ENCODE results near the gene ITGB1BP1. TPM values are rescaled to one million over a fixed set of nuclear protein-coding genes. Genes with fewer than 3 reads are reported as not detected.

The ITGB1BP1 gene
- total and polyA plus RNA-seq, 7 donors, result 47.5 to 138 (median 85.9) TPM

- H3K4me3 ChIP-seq, result no peak overlapping the region
- peaks cover 7 to 86% of the 10 kb centered on the region in 2 donors for H3K36me3 ChIP-seq (ENCODE audit: insufficient read depth in 1 of 2, low read depth in 1 of 2)
- no peaks in the 10 kb centered on the region for H3K4me1 ChIP-seq
- peaks cover 0 to 3% (median 0%) of the 10 kb centered on the region in 3 donors for H3K27me3 ChIP-seq (ENCODE audit: insufficient read depth in 3 of 3, low read length in 2 of 3)
- no peak for TF ChIP-seq CTCF (IDR thresholded peaks at IDR 0.05)
- H3K27ac ChIP-seq, result no peak overlapping the region
- WGBS, 3 donors, result 68 to 69% (median 69%) methylated on average over 13 of the region's 13 CpGs
- intact Hi-C loops (cut with DNase I), result no loop called here
- DNase-seq (no peak), ATAC-seq (no peak)
- H3K9me3 ChIP-seq, result no peaks in the 10 kb centered on the region
Observed at GRCh38 chr2:9406529-9407362, 16.6 kb downstream of the ITGB1BP1 start.

DNA sequence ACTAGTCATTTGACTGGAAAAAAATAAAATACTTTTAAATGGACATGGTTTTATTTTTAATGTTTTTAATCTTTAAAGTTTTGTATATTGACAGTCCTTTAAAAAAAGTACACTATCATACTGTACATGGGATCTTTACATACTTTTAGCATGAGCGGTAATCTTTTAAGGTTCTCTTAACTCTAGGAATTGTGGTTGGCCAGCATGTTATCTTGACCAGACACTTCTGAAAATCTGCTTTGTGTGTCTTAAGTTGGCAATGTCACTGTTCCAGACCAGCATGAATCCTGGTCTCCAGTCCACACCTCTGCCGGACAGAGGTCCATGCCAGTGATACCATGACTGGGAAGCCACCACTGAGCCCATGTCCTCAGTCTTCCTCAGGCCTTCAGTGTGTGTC lies 17.7 kb downstream of the ITGB1BP1 start:
- Histone ChIP-seq H3K27me3 (ENCODE audit: insufficient read depth in 3 of 3, low read length in 2 of 3) (peaks cover 0 to 3% (median 0%) of the 10 kb centered on the region in 3 donors), H3K36me3 (ENCODE audit: insufficient read depth in 1 of 2, low read depth in 1 of 2) (peaks cover 7 to 76% of the 10 kb centered on the region in 2 donors), H3K4me3 (no peak overlapping the region), H3K27ac (no peak overlapping the region), H3K9me3 (no peaks in the 10 kb centered on the region), H3K4me1 (no peaks in the 10 kb centered on the region)
- no peak for TF ChIP-seq CTCF (IDR thresholded peaks at IDR 0.05)
- intact Hi-C loops (cut with DNase I), result no loop called here
- 86 to 92% (median 91%) methylated on average over 2 of the region's 2 CpGs for WGBS, 3 donors
- DNase-seq (no peak), ATAC-seq (no peak)

DNA sequence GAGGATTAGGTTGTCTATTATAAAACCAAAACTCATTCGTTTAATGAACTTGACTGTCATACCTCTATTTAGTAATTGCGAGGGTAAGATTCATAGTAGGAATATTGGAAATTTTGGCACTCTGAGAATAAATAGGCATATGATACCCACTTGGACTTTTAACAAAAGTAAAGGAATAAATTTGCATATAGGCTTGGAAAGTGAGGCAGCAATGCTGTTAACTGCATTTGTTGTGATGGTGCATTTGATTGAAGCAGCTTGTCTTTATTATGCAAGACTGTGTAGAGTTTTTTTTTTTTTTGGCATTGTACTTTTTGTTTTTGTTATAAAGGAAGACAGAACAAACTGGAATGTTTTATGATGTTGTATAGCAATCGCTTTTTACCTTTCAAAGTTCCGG lies 18.9 kb downstream of the ITGB1BP1 start:
- H3K36me3 ChIP-seq (ENCODE audit: insufficient read depth in 1 of 2, low read depth in 1 of 2), result peaks cover 7 to 64% of the 10 kb centered on the region in 2 donors
- DNase-seq, result no peak
- intact Hi-C loops (cut with DNase I), result no loop called here
- H3K4me1 ChIP-seq, result no peaks in the 10 kb centered on the region
- H3K4me3 ChIP-seq, result no peak overlapping the region
- no peak for TF ChIP-seq CTCF (IDR thresholded peaks at IDR 0.05)
- no peak overlapping the region for H3K27ac ChIP-seq
- 82 to 88% (median 86%) methylated on average over 4 of the region's 4 CpGs for WGBS, 3 donors
- no peak for ATAC-seq
- no peaks in the 10 kb centered on the region for H3K9me3 ChIP-seq
- peaks cover 0 to 3% (median 0%) of the 10 kb centered on the region in 3 donors for H3K27me3 ChIP-seq (ENCODE audit: insufficient read depth in 3 of 3, low read length in 2 of 3)

GRCh38 chr2:9403924-9404323 lies 19.4 kb downstream of the ITGB1BP1 start:
- Histone ChIP-seq H3K27ac (no peak overlapping the region), H3K9me3 (no peaks in the 10 kb centered on the region), H3K27me3 (ENCODE audit: insufficient read depth in 3 of 3, low read length in 2 of 3) (peaks cover 0 to 3% (median 0%) of the 10 kb centered on the region in 3 donors), H3K4me3 (no peak overlapping the region), H3K36me3 (ENCODE audit: insufficient read depth in 1 of 2, low read depth in 1 of 2) (peaks cover 7 to 59% of the 10 kb centered on the region in 2 donors), H3K4me1 (no peaks in the 10 kb centered on the region)
- no peak for TF ChIP-seq CTCF (IDR thresholded peaks at IDR 0.05)
- 71 to 74% (median 71%) methylated on average over 2 of the region's 2 CpGs for WGBS, 3 donors
- ATAC-seq, result no peak
- DNase-seq, result no peak
- intact Hi-C loops (cut with DNase I), result no loop called here

Data from psoas muscle (tissue), 8 donors.